HEK293T (cell line): ENCODE results near the gene ARVCF.

Experiments used
- CTCF ChIA-PET: fragments of 350-600 bp; formaldehyde crosslinking; extraction: SDS; loops from one replicate; lab custom pipeline; 2021; ENCODE audit warnings: antibody characterized with exemption, inconsistent platforms; lab: Yijun Ruan, JAX
- POLR2A ChIA-PET: fragments of 350-600 bp; formaldehyde crosslinking; extraction: SDS; loops from one replicate; lab custom pipeline; 2020; ENCODE audit warnings: antibody characterized with exemption, inconsistent platforms; lab: Yijun Ruan, JAX
- DNase-seq: peaks from one replicate; pipeline ENCODE4 v3.0.0; 2012; ENCODE audit warnings: mixed read lengths; ENCODE audit errors: extremely low spot score
- ARNT ChIP-seq: fragments of 450-650 bp; IDR thresholded peaks from 2 replicates; pipeline ENCODE4 v1.6.1; 2017; ENCODE audit warnings: mild to moderate bottlenecking
- BHLHE40 ChIP-seq: fragments of 450-650 bp; IDR thresholded peaks from 2 replicates; pipeline ENCODE4 v1.6.1; 2016; ENCODE audit warnings: mild to moderate bottlenecking, moderate library complexity, borderline replicate concordance
- CTBP1 ChIP-seq: fragments of 450-650 bp; IDR thresholded peaks from 2 replicates; pipeline ENCODE4 v1.6.1; 2016; ENCODE audit warnings: borderline replicate concordance
- ELF4 ChIP-seq: fragments of 450-650 bp; IDR thresholded peaks from 2 replicates; pipeline ENCODE4 v1.6.1; 2017; ENCODE audit warnings: antibody characterized with exemption
- FOXA1 ChIP-seq: fragments of 450-650 bp; IDR thresholded peaks from 2 replicates; pipeline ENCODE4 v1.6.1; 2016; ENCODE audit warnings: mild to moderate bottlenecking
- FOXK2 ChIP-seq: fragments of 450-650 bp; IDR thresholded peaks from 2 replicates; pipeline ENCODE4 v1.6.1; 2016; ENCODE audit warnings: mild to moderate bottlenecking
- FOXM1 ChIP-seq: fragments of 450-650 bp; IDR thresholded peaks from 2 replicates; pipeline ENCODE4 v1.6.1; 2017; ENCODE audit warnings: mild to moderate bottlenecking, borderline replicate concordance
- HDGF ChIP-seq: fragments of 450-650 bp; IDR thresholded peaks from 2 replicates; pipeline ENCODE4 v1.6.1; 2017; ENCODE audit warnings: antibody characterized with exemption, borderline replicate concordance
- L3MBTL2 ChIP-seq: fragments of 450-650 bp; conservative IDR thresholded peaks from 2 replicates; pipeline ENCODE4 v1.6.1; 2016; ENCODE audit warnings: mild to moderate bottlenecking
- LEF1 ChIP-seq: fragments of 450-650 bp; IDR thresholded peaks from 2 replicates; pipeline ENCODE4 v1.6.1; 2017; ENCODE audit warnings: mild to moderate bottlenecking, borderline replicate concordance
- NFRKB ChIP-seq: fragments of 450-650 bp; IDR thresholded peaks from 2 replicates; pipeline ENCODE4 v1.6.1; 2016; ENCODE audit warnings: mild to moderate bottlenecking, moderate library complexity
- SP1 ChIP-seq: fragments of 450-650 bp; IDR thresholded peaks from 2 replicates; pipeline ENCODE4 v1.6.1; 2017
- SUZ12 ChIP-seq: fragments of 450-650 bp; IDR thresholded peaks from 2 replicates; pipeline ENCODE4 v1.6.1; 2016; ENCODE audit warnings: mild to moderate bottlenecking
- TARDBP ChIP-seq: fragments of 450-650 bp; IDR thresholded peaks from 2 replicates; pipeline ENCODE4 v1.6.1; 2016
- ZNF384 ChIP-seq: fragments of 450-650 bp; IDR thresholded peaks from 2 replicates; pipeline ENCODE4 v1.6.1; 2016
- TF ChIP-seq, protein P1 (sequence below): fragments of 450-650 bp; IDR thresholded peaks from 2 replicates; pipeline ENCODE4 v1.6.1; 2016

The ARVCF gene

DNA sequence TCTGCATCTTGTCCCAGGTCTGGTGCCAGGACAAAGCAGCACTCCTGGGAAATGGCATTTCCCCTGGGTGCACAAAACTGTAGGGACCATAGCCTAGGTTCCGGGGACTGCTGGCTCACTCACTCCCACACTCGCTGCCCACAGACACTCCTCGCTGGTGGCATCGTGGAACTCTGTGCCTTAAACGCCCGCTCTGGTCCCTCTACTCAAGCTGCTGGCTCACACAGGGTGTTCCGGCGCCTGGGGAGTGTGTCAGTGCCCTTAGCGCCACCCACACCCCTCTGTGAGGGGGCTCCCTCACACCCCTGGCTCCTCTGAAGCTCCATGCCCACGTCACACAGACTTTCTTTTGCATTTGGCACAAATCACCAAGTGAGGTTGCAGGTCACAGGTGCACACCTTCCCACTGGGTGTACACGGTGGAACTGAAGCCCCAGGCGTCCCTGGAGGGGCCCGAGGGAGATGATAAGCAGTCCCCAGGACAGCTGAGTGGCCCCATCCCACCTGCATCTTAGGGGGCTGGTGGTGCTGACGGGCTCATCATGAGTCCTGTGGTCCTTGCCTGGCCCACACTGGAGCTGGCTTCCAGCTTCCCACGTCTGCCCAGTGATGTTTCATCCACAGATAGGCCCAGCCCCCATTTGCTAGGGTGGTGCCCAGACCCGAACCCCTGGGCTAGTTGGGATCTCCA lies 40.2 kb upstream of the ARVCF start:
- CTCF ChIA-PET, result interaction anchor here (0.6 kb wide), 1 partner anchor 145 kb away, joined by 3 read pairs; no protein-coding TSS in a partner anchor
- POLR2A ChIA-PET, result interaction anchor here (0.7 to 1.3 kb wide), 2 partner anchors 23 to 42 kb away, joined by 3 to 4 read pairs; partner anchors contain the start of gene DGCR8
- TF ChIP-seq ZNF384 (no peak), ELF4 (no peak), HDGF (no peak), FOXK2 (no peak), CTBP1 (no peak), L3MBTL2 (no peak), SP1 (no peak), TARDBP (no peak), NFRKB (no peak), FOXA1 (no peak), SUZ12 (no peak), FOXM1 (no peak), BHLHE40 (no peak)
- TF ChIP-seq, protein P1, sequence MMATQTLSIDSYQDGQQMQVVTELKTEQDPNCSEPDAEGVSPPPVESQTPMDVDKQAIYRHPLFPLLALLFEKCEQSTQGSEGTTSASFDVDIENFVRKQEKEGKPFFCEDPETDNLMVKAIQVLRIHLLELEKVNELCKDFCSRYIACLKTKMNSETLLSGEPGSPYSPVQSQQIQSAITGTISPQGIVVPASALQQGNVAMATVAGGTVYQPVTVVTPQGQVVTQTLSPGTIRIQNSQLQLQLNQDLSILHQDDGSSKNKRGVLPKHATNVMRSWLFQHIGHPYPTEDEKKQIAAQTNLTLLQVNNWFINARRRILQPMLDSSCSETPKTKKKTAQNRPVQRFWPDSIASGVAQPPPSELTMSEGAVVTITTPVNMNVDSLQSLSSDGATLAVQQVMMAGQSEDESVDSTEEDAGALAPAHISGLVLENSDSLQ, result no peak
- no peak for DNase-seq

DNA sequence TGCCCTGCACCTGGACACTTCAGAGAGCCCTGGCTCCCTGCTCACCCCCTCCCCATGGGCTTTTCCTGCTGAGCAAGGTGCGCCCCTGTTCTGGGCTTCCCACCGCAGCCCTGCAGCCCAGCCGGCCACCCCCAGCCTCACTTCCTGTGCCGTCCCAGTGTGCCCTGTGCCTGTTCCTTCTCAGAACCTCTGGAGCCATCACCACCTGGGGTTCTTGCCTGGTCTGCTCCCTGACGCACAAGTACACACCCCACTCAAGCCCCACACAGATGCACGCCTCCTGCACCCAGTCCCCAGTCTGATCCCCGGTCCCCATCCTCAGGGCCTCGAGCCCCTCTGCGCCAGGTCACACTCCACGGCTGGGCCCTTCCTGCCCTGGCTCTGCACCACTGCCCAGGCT lies 39.5 kb upstream of the ARVCF start:
- CTCF ChIA-PET, result no interaction called here
- no peak for TF ChIP-seq TARDBP
- DNase-seq, result no peak
- POLR2A ChIA-PET, result interaction anchor here (1.3 kb wide), 1 partner anchor 23 kb away, joined by 4 read pairs; the partner anchor contains the start of gene DGCR8

DNA sequence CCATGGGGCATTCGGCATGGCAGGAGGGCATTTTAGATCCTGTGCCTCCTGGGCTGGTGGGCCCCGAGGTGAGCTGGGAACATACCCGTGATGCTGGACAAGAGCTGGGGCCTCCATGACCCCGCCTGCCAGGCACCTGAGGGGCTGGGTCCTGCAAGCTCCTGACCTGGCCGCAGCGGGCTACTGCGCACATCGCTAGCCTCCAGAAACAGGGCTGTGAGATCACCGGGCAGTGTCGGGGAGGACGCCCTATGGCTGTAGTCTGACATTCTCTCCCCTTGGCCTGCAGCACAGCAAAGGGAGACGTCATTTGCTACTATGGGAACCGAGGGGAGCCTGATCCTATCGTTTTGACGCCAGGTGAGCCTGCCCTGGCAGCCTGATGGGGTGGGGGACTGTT lies 39.0 kb upstream of the ARVCF start:
- CTCF ChIA-PET, result no interaction called here
- POLR2A ChIA-PET, result no interaction called here
- no peak for DNase-seq
- TF ChIP-seq LEF1, result no peak
- no peak for TF ChIP-seq ZNF384
- no peak for TF ChIP-seq FOXA1
- no peak for TF ChIP-seq CTBP1
- no peak for TF ChIP-seq L3MBTL2
- TF ChIP-seq, protein P1, result no peak

DNA sequence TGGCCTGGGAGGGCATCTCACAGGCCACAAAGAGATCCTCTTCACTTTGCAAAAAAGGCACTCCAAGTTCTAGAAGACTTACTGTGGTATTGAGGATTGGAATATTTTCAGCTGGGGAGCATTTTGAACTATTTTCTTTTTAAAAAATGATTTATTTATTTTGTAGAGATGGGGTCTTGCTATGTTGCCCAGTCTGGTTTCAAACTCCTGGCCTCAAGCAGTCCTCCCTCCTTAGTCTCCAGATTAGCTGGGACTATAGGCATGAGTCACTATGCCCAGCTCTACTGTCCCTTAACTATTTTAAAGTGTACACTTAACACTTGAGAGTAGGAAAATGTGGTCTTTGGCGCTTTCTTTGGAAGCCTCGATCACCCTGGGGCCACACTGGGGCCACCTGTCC lies 38.5 kb upstream of the ARVCF start:
- POLR2A ChIA-PET, result no interaction called here
- TF ChIP-seq LEF1 (no peak), FOXA1 (no peak), TARDBP (no peak), FOXK2 (no peak), ZNF384 (no peak), ARNT (no peak), L3MBTL2 (no peak), SP1 (no peak), HDGF (no peak)
- TF ChIP-seq, protein P1, result no peak
- DNase-seq, result no peak
- CTCF ChIA-PET, result no interaction called here

DNA sequence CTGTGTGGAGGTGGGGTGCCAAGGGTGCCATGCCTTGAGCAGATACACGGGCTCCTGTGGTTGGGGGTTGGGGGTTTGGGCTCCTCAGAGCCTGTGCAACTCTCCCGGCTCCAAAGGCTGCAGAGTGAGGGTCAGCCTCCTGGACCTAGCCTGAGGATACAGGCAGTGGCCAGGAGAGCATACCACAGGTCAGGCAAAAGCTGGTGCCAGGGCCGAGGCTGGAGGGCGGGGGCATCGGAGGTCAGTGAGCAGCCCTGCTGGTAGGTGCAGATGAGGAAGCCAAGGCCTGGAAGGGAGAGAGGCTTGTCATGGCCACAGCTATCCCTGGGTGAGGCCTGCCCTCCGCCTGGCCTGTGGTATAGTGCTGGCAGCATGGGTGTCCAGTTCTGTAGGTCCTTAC lies 37.9 kb upstream of the ARVCF start:
- TF ChIP-seq NFRKB (no peak), CTBP1 (no peak), LEF1 (no peak), FOXK2 (no peak), TARDBP (no peak), BHLHE40 (no peak), FOXA1 (no peak), FOXM1 (no peak), L3MBTL2 (no peak), ZNF384 (no peak), SP1 (no peak)
- TF ChIP-seq, protein P1, result no peak
- POLR2A ChIA-PET, result interaction anchor here (0.9 kb wide), 1 partner anchor 29 kb away, joined by 3 read pairs; no protein-coding TSS in a partner anchor
- CTCF ChIA-PET, result no interaction called here
- DNase-seq, result no peak

DNA sequence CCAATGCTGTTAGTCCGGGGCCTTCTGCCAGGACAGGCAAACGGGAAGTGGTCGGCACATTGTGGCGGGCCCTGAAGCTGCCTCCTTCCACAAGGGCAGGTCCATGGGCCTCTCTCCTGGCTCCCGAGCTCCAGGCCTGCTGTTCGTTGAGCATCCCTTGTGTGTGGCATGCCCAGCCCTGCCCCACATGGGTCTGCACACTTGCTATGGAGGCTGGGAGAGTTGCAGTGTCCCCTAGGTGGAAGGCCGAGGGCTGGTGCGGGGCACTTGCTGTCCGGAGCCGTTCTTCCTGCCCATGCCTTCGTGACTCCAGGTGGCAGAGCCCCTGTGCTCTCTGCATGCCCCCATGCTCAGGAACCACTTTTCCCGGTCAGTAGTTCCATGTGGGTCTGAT lies 37.4 kb upstream of the ARVCF start:
- ChIA-PET POLR2A (interaction anchor here (0.9 kb wide), 1 partner anchor 29 kb away, joined by 3 read pairs; no protein-coding TSS in a partner anchor), CTCF (no interaction called here)
- TF ChIP-seq L3MBTL2 (no peak), CTBP1 (no peak), LEF1 (no peak), SUZ12 (no peak), NFRKB (no peak), BHLHE40 (no peak), SP1 (no peak)
- TF ChIP-seq, protein P1, result no peak
- no peak for DNase-seq
